ENCODE measurements around the gene GPR156. TPM values are rescaled to one million over a fixed set of nuclear protein-coding genes. Genes with fewer than 3 reads are reported as not detected.

GPR156 gene
- polyA plus RNA-seq, 3 donors from 2014 or later, result not detected

DNA sequence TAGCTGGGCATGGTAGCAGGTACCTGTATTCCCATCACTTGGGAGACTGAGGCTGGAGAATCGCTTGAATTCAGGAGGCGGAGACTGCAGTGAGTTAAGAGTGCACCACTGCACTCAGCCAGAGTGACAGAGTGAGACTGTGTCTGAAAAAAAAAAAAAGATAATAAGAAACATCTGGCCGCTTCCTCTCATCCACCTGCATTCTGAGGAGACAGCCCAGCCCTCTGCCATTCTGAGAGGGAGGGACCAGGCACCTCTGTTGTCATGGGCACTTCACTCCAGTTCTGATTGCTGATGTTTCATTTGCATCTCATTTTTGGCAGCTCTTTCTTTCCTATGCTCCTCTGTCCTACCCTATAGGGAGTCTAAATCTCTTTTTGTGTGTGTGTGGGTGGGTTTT lies 154.4 kb downstream of the GPR156 start:
- Mint-ChIP-seq H3K27ac (no peak overlapping the region), H3K4me1 (no peaks in the 10 kb centered on the region)

DNA sequence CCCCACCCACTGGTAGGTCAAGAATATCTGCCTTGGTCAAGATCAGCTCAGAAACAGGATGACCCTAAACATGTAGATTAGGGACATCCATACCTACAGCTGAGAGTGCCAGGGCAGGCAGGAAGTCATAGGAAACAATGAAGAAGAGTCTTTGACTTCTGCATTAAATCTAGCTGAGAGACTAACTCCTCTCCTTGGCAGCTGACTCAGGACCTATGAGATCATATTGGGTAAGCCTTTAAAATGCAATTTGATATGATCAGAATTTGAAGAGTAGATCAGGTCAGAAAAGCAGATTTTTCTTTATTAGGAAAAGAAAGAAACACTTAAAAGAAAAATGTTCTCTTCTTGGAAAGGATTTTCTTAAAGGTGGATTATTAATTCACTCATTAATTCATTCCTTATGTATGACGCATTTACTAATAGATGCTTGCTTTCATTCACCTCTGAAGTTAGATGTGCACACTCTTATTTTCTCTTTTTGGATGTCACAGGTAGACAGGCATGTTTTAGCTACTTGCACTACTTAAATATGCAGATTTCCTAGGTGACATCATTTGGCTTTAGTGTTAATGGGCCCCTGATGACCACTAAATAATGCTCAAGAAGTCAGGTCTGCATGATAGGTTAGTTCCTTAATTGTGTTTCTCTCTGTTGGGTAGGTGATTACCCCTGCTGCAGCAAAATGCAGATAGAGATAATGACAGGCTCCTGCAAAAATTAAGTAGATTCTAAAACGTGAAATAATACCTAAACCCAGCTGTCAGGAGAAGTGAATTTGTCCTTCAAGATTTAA lies 155.1 kb downstream of the GPR156 start:
- Mint-ChIP-seq H3K36me3 (no peaks in the 10 kb centered on the region), H3K27me3 (ENCODE audit: low read depth in 3 of 3) (peaks cover 0 to 1% (median 0%) of the 10 kb centered on the region in 3 donors), H3K27ac (no peak overlapping the region), H3K4me3 (no peak overlapping the region), H3K9me3 (no peaks in the 10 kb centered on the region), H3K4me1 (no peaks in the 10 kb centered on the region)
- no peak for DNase-seq

More for the DNA sequence above, 154.4 kb downstream of the GPR156 start:
- no peaks in the 10 kb centered on the region for H3K9me3 Mint-ChIP-seq
- no peak overlapping the region for H3K4me3 Mint-ChIP-seq
- no peaks in the 10 kb centered on the region for H3K27me3 Mint-ChIP-seq (ENCODE audit: low read depth in 3 of 3)
- H3K36me3 Mint-ChIP-seq, result no peaks in the 10 kb centered on the region
- DNase-seq, result no peak

- no peak for DNase-seq
- no peaks in the 10 kb centered on the region for H3K36me3 Mint-ChIP-seq
- H3K27me3 Mint-ChIP-seq (ENCODE audit: low read depth in 3 of 3), result peaks cover 0 to 4% (median 0%) of the 10 kb centered on the region in 3 donors
- H3K9me3 Mint-ChIP-seq, result no peaks in the 10 kb centered on the region
- no peak overlapping the region for H3K27ac Mint-ChIP-seq
- H3K4me3 Mint-ChIP-seq, result no peak overlapping the region
- H3K4me1 Mint-ChIP-seq, result no peaks in the 10 kb centered on the region
Observed at GRCh38 chr3:120129051-120129450, 156.0 kb downstream of the GPR156 start.

DNA sequence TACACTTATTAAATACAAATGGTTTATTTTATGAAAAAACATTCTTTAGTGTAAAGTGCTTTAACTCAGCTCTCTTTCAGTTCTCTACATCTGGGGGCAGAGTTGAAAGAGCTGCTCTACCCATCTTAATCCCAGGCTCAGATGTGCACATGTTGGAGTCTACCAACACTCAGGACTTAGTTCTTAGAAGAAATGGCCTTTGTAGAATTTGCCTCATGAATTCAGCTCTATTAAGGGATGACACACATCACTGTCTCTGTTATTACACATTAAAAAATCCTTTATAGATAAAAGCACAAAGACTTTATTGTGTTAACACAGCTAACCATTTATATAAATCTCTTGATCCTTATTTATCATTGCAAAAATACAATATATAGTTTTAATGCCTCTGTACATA lies 159.0 kb downstream of the GPR156 start:
- no peak for DNase-seq
- Mint-ChIP-seq H3K27me3 (ENCODE audit: low read depth in 3 of 3) (peaks cover 0 to 4% (median 0%) of the 10 kb centered on the region in 3 donors), H3K4me1 (no peaks in the 10 kb centered on the region), H3K27ac (no peak overlapping the region), H3K4me3 (no peak overlapping the region), H3K9me3 (no peaks in the 10 kb centered on the region), H3K36me3 (no peaks in the 10 kb centered on the region)

GRCh38 chr3:120119846-120120510 lies 165.0 kb downstream of the GPR156 start:
- no peaks in the 10 kb centered on the region for H3K4me1 Mint-ChIP-seq
- H3K27me3 Mint-ChIP-seq (ENCODE audit: low read depth in 3 of 3), result peaks cover 3 to 4% (median 3%) of the 10 kb centered on the region in 3 donors
- H3K4me3 Mint-ChIP-seq, result no peak overlapping the region
- peaks cover 0 to 4% (median 3%) of the 10 kb centered on the region in 3 donors for H3K36me3 Mint-ChIP-seq
- H3K9me3 Mint-ChIP-seq, result peaks cover 0 to 15% (median 8%) of the 10 kb centered on the region in 6 donors
- no peak overlapping the region for H3K27ac Mint-ChIP-seq
- no peak for DNase-seq

Other genes with a start within 250 kb of the GPR156 start
- 10 to 100 TPM; 11.9 to 26.6 (median 20.0) TPM for gene GSK3B, start 190.8 kb downstream of the GPR156 start, polyA plus RNA-seq
- gene LRRC58, start 64.1 kb upstream of the GPR156 start, polyA plus RNA-seq, result 1 to 10 TPM; 5.0 to 9.6 (median 6.8) TPM
- gene FSTL1, start 165.8 kb upstream of the GPR156 start, polyA plus RNA-seq, result 1 to 10 TPM in 1 of 3 donors, not detected in 2; 1.7 TPM